Peyer's patch (tissue), 4 donors: Measurements from ENCODE around the gene ANO2.

Experiments
- CTCF ChIP-seq, 6 experiments: fragments of 450-650 bp in 4 of 6; fragments of 200-600 bp in 2 of 6; sonication (generic) in 1 of 6; IDR thresholded peaks; one replicate each; pipeline ENCODE4 v1.5.1; 2017 to 2019; ENCODE audit warnings: antibody characterized with exemption in 6 of 6, mild to moderate bottlenecking in 3 of 6, moderate library complexity in 1 of 6
- POLR2A ChIP-seq, 2 donors: fragments of 450-650 bp; IDR thresholded peaks; one replicate each; pipeline ENCODE4 v1.5.1; 2017; ENCODE audit warnings: antibody characterized with exemption in 2 of 2, mild to moderate bottlenecking in 2 of 2, moderate library complexity in 2 of 2

- TF ChIP-seq CTCF (IDR thresholded peaks at IDR 0.05) (no peak), POLR2A (IDR thresholded peaks at IDR 0.05) (no peak)
These were observed 138.0 kb downstream of the ANO2 start for GRCh38 chr12:5807090-5807414.
